Peyer's patch (tissue), 4 donors: ENCODE data around the gene SGCA. TPM values are rescaled to one million over a fixed set of nuclear protein-coding genes. Genes with fewer than 3 reads are reported as not detected.

ENCODE experiments used
- DNase-seq, 3 donors: peaks; one replicate each; pipeline ENCODE4 v3.0.0-alpha.2; 2017 to 2019
- H3K27ac ChIP-seq, 4 donors: fragments of 200-600 bp; sonication (generic); one replicate each; pipeline ENCODE4 v1.5.1; 2016 to 2019
- H3K27me3 ChIP-seq, 2 donors: fragments of 200-600 bp; sonication (generic); one replicate each; pipeline ENCODE4 v1.5.1; 2019
- H3K36me3 ChIP-seq, 3 donors: fragments of 200-600 bp; sonication (generic); one replicate each; pipeline ENCODE4 v1.5.1; 2016 to 2019
- H3K4me1 ChIP-seq, 4 donors: fragments of 200-600 bp; sonication (generic); one replicate each; pipeline ENCODE4 v1.5.1; 2016 to 2019
- H3K4me3 ChIP-seq, 4 donors: fragments of 200-600 bp; sonication (generic); 1 replicate in 3 of 4; 2 replicates in 1 of 4; pipeline ENCODE4 v1.5.1; 2016 to 2019; ENCODE audit warnings: mild to moderate bottlenecking in 1 of 4
- H3K9me3 ChIP-seq, 4 donors: fragments of 200-600 bp; sonication (generic); one replicate each; pipeline ENCODE4 v1.5.1; 2016 to 2019; ENCODE audit warnings: mild to moderate bottlenecking in 1 of 4
- POLR2A ChIP-seq, 2 donors: fragments of 450-650 bp; IDR thresholded peaks; one replicate each; pipeline ENCODE4 v1.5.1; 2017; ENCODE audit warnings: antibody characterized with exemption in 2 of 2, mild to moderate bottlenecking in 2 of 2, moderate library complexity in 2 of 2
- total RNA-seq, 4 donors: library from RNA; depleted of rRNA; stranded (reverse); fragments of >200 nt; gene quantifications; one replicate each; pipeline ENCODE4 v1.1.0, GENCODE V29; 2016
- TF ChIP-seq, protein P1 (sequence below), 6 experiments: fragments of 450-650 bp in 4 of 6; fragments of 200-600 bp in 2 of 6; sonication (generic) in 1 of 6; IDR thresholded peaks; one replicate each; pipeline ENCODE4 v1.5.1; 2017 to 2019; ENCODE audit warnings: antibody characterized with exemption in 6 of 6, mild to moderate bottlenecking in 3 of 6, moderate library complexity in 1 of 6

Gene SGCA
- total RNA-seq, 4 donors from 2014 or later = 2.9 to 3.5 (median 3.5) TPM; not detected in 1

DNA sequence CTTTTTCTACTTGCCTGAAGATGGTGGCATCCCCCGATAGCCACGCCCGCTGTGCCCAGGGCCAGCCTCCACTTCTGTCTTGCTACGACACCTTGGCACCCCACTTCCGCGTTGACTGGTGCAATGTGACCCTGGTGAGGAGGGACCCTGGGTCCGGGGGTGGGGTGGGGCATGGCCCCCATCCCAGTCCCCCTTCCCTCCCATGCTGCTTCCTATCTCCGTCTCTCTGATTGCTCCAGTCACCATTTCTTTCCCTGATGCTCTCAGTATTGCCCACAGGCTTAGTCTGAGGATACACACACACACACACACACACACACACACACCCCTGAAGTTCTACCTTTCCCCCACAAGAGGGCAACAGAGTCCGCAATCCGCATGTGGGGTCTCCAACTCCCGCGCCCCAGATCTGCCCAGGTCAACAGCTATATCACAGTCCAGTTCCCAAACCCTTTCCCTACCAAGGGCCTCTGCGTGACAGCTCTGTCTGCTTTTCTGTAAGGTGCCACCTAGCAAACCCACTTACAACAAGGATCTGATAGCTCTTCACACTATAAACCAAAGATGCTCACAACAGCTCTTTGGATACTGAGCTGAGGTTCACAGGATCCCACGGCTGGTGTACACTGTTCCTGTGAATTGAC lies 3.4 kb downstream of the SGCA start:
- Histone ChIP-seq H3K36me3 (no peaks in the 10 kb centered on the region), H3K27ac (peak overlapping the region in 1 of 4 donors; percentile 25), H3K4me3 (peak overlapping the region in 1 of 4 donors; percentile 15), H3K9me3 (no peaks in the 10 kb centered on the region), H3K4me1 (peaks cover 0 to 4% (median under 1%) of the 10 kb centered on the region in 4 donors), H3K27me3 (no peaks in the 10 kb centered on the region)
- DNase-seq = peak in 2 of 3 donors; percentile 62 to 71
- TF ChIP-seq, protein P1, sequence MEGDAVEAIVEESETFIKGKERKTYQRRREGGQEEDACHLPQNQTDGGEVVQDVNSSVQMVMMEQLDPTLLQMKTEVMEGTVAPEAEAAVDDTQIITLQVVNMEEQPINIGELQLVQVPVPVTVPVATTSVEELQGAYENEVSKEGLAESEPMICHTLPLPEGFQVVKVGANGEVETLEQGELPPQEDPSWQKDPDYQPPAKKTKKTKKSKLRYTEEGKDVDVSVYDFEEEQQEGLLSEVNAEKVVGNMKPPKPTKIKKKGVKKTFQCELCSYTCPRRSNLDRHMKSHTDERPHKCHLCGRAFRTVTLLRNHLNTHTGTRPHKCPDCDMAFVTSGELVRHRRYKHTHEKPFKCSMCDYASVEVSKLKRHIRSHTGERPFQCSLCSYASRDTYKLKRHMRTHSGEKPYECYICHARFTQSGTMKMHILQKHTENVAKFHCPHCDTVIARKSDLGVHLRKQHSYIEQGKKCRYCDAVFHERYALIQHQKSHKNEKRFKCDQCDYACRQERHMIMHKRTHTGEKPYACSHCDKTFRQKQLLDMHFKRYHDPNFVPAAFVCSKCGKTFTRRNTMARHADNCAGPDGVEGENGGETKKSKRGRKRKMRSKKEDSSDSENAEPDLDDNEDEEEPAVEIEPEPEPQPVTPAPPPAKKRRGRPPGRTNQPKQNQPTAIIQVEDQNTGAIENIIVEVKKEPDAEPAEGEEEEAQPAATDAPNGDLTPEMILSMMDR (IDR thresholded peaks at IDR 0.05) = peak; percentile 68 to 84 (median 74)
- peak in 1 of 2 donors; percentile 15 for TF ChIP-seq POLR2A (IDR thresholded peaks at IDR 0.05)

DNA sequence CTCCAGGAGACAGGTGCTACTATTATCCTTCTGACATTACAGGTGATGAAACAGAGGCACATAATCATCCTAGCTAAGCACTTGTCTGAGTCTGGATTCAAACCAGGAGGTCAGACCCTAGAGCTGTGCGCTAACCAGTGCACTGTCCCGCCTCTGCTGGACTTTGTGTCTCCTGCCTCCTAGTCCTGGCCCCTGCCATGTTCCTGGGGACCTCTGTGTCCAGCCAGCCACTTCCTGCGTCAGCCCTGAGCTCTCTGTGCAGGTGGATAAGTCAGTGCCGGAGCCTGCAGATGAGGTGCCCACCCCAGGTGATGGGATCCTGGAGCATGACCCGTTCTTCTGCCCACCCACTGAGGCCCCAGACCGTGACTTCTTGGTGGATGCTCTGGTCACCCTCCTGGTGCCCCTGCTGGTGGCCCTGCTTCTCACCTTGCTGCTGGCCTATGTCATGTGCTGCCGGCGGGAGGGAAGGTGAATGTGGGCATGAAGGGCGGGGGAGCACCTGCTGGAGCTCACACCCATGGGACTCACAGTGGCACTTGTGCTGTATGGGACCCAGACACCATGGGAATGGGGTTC lies 4.2 kb downstream of the SGCA start:
- no peaks in the 10 kb centered on the region for H3K36me3 ChIP-seq
- TF ChIP-seq, protein P1 (IDR thresholded peaks at IDR 0.05) = no peak
- TF ChIP-seq POLR2A (IDR thresholded peaks at IDR 0.05) = no peak
- no peak overlapping the region for H3K4me3 ChIP-seq
- no peak overlapping the region for H3K27ac ChIP-seq
- H3K9me3 ChIP-seq = no peaks in the 10 kb centered on the region
- H3K27me3 ChIP-seq = no peaks in the 10 kb centered on the region
- peaks cover 0 to 4% (median 0%) of the 10 kb centered on the region in 4 donors for H3K4me1 ChIP-seq
- DNase-seq = no peak

DNA sequence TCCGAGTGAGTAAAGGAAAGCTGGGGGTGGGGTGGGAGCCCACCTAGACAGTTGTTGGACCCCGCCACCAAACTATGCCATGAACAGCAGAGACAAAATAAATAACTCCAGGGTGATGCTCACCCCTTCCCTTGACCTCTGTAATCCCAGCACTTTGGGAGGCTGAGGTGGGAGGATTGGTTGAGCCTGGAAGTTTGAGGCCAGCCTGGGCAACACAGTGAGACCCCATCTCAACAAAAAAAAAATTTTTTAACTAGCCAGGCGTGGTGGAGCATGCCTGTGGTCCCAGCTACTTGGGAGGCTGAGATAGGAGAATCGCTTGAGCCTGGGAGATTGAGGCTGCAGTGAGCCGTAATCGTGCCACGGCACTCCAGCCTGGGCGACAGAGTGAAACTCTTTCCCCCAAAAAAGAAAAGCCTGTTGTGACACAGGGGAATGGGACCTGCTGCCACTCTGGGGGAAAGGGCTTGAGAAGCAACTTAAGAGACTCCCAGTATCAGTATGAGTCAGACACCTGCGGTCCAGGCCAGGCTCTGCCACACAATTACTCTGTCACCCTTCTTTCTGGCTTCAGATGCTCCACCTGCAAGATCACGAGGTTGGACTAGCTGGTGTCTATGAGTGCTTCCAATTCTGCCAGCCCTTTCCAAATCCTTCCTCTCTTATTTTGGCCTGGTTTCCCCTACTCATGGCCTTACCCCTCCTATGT lies 5.0 kb downstream of the SGCA start:
- no peaks in the 10 kb centered on the region for H3K36me3 ChIP-seq
- H3K4me3 ChIP-seq = no peak overlapping the region
- no peak for TF ChIP-seq POLR2A (IDR thresholded peaks at IDR 0.05)
- TF ChIP-seq, protein P1 (IDR thresholded peaks at IDR 0.05) = no peak
- no peaks in the 10 kb centered on the region for H3K27me3 ChIP-seq
- no peaks in the 10 kb centered on the region for H3K9me3 ChIP-seq
- H3K27ac ChIP-seq = no peak overlapping the region
- H3K4me1 ChIP-seq = peaks cover 0 to 9% (median 0%) of the 10 kb centered on the region in 4 donors
- no peak for DNase-seq

DNA sequence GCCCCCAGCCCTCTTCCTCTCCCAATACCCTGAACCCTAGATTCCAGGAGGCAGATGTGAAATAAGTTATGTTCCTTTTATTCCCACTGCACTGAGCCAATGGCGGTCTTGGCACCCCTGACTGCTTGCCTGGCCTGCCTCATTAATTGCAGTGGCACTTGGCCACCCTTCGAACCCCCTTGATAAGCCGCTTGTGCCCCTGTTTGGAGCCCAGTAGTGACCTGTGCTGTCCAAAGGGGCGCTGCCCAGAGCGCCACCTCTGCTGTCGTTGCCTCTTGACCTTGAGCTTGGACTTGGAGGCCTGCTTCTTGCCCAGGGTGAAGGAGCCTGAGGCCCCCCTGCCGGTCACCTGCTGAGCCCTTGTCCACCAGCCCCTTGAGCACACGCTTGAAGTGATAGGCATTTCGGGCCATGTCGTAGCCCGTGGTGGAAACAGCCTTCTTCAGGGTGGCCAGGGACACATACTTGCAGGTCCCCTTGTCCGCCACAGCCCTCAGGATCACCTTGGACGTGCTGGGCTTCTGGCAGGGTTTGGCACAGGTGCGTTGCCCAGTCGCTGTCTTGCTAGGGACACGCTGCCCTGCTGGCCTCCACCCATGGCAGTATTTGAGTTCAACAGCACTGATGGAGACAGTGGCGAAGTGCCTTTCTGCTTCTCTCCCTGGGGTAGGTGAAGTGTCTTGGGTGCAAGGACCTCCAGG lies 5.7 kb downstream of the SGCA start:
- no peaks in the 10 kb centered on the region for H3K27me3 ChIP-seq
- TF ChIP-seq, protein P1 (IDR thresholded peaks at IDR 0.05) = no peak
- no peak for TF ChIP-seq POLR2A (IDR thresholded peaks at IDR 0.05)
- H3K27ac ChIP-seq = no peak overlapping the region
- no peak overlapping the region for H3K4me3 ChIP-seq
- no peaks in the 10 kb centered on the region for H3K9me3 ChIP-seq
- peaks cover 0 to 12% (median 0%) of the 10 kb centered on the region in 4 donors for H3K4me1 ChIP-seq
- no peaks in the 10 kb centered on the region for H3K36me3 ChIP-seq
- no peak for DNase-seq

DNA sequence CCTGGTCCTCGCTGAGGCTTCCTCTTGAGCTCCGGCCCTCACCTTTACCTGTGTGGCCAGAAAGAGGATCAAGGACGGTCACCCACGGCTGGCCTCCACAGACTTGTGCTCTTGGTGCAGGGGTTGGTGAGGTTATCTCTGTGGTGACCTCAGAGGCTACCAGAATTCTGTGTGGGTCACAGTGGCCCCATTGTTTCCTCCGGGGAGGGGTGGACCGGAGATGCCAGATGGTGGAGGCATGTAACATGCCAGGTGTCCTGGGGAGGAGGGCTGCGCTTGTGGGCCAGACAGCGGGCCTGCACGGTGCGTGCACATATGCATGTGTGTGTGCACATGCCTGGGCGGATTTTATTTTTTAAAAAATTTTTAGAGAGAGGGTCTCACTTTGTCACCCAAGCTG lies 6.3 kb downstream of the SGCA start:
- no peaks in the 10 kb centered on the region for H3K27me3 ChIP-seq
- peaks cover 0 to 12% (median 0%) of the 10 kb centered on the region in 4 donors for H3K4me1 ChIP-seq
- H3K4me3 ChIP-seq = no peak overlapping the region
- no peaks in the 10 kb centered on the region for H3K36me3 ChIP-seq
- no peak for DNase-seq
- no peak for TF ChIP-seq POLR2A (IDR thresholded peaks at IDR 0.05)
- TF ChIP-seq, protein P1 (IDR thresholded peaks at IDR 0.05) = no peak
- H3K9me3 ChIP-seq = no peaks in the 10 kb centered on the region
- H3K27ac ChIP-seq = no peak overlapping the region
